NOMO-1 treated with DMSO at 0.1 percent for 48 hours (cell line): ENCODE results near the gene GOLGA8K.
"Not testable (repeated sequence)": the region's sequence is repeated elsewhere in the genome, so short reads cannot be mapped to it uniquely, and the experiment has no call there.

Experiments used
- DNase-seq: peaks from one replicate; lab custom pipeline; 2025; ENCODE audit not compliant: unreplicated experiment; lab: John Stamatoyannopoulos, UW

Gene GOLGA8K

GRCh38 chr15:32358462-32358861 lies 44.6 kb downstream of the GOLGA8K start:
- DNase-seq: not testable (repeated sequence)

- not testable (repeated sequence) for DNase-seq
These were observed 46.2 kb downstream of the GOLGA8K start for GRCh38 chr15:32356909-32357308.

GRCh38 chr15:32352748-32353147 lies 50.3 kb downstream of the GOLGA8K start:
- not testable (repeated sequence) for DNase-seq

- not testable (repeated sequence) for DNase-seq
These were observed 52.4 kb downstream of the GOLGA8K start for GRCh38 chr15:32350563-32351220.

GRCh38 chr15:32347037-32347436 lies 56.1 kb downstream of the GOLGA8K start:
- DNase-seq: not testable (repeated sequence)

- not testable (repeated sequence) for DNase-seq
These were observed 57.0 kb downstream of the GOLGA8K start for GRCh38 chr15:32345978-32346547.

GRCh38 chr15:32343921-32344320 lies 59.2 kb downstream of the GOLGA8K start:
- not testable (repeated sequence) for DNase-seq
